PC-9 (cell line): ENCODE data around the gene FRMD4B.

Experiments
- CTCF ChIP-seq: fragments of 200-600 bp; sonication (generic); conservative IDR thresholded peaks from 2 replicates; pipeline ENCODE4 v1.6.1; 2017; ENCODE audit warnings: mixed run types, antibody characterized with exemption, mild to moderate bottlenecking, moderate library complexity
- EZH2 ChIP-seq: fragments of 200-600 bp; sonication (generic); IDR thresholded peaks from 2 replicates; pipeline ENCODE4 v1.8.0; 2017; ENCODE audit warnings: antibody characterized with exemption, low read depth

GRCh38 chr3:69241769-69242168 lies 144.1 kb downstream of the FRMD4B start:
- no peak for TF ChIP-seq CTCF
- no peak for TF ChIP-seq EZH2
